COLO829 (cell line): ENCODE data around the gene RELL1.
"Not testable (repeated sequence)": the region's sequence is repeated elsewhere in the genome, so short reads cannot be mapped to it uniquely, and the experiment has no call there.

ENCODE experiments used
- DNase-seq: peaks from one replicate; pipeline ENCODE4 v3.0.0; 2012; ENCODE audit warnings: low spot score

Gene RELL1

DNA sequence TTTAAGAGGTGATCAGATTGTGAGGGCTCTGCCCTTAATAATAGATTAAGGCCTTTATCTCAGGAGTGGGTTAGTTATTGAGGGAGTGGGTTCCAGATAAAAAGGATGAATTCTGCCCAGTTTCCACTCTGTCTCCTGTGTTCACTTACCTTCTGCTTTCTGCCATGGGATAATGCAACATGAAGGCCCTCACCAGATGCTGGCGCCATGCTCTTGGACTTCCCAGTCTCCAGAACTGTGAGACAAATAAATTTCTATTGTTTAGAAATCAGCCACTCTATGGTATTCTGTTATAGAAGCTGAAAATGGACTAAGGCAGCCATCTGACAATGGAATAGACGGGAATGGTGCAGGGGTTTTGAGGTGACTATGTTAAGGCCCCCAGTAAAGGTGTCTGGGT, 6.9 kb upstream of the RELL1 start:
- DNase-seq, result no peak

DNA sequence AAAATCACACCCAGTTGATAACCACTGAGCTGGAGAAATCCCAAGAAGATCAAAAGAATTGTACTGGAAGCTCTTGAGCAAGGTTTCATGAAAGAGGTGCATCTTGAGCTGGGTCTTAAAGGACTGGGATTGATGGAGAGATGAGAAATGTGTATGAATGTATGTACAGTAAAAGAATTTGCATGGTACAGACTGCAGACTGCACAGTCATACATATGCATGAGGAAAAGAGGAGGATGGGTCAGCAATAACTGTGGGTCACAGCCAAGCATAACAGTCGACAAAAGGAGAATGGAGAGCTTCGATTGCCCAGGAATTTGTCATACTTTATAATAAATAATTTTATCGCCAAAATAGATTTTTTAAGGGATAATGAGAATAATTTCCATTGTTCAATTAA, 4.8 kb upstream of the RELL1 start:
- DNase-seq, result no peak

DNA sequence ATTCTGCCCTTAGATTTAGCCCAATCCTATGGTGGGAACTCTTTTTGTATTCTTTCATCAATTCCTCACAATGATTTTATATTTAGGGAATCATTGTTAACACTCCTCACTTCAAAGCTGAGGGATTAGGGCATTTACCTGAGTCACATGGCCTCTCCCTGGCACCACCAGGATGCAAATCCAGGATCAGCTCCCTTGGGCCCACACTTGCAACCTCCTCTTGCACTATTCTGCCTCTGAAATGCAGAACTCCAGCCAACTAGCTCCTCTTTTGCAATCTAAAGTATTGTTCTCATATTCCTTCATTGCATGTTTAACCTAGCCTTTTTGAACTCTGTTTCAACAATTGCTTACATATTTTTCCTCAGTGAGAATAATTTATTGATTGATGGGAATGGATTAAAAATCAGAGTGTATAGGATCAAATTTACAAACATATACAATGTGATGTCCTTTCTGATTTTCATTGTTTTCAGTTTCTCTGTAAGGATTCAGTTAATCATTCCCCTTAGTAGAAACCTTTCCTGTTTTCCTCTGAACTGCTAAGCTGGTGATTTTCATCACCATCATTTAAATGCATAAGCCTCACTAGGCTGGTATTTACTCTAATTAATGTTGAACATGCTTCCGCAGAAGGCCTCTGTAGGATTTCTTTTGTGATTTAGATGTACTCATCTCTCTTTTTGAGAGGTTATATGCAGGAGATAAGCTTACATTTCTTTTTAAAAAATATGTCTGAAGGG, 3.3 kb upstream of the RELL1 start:
- DNase-seq, result no peak

DNA sequence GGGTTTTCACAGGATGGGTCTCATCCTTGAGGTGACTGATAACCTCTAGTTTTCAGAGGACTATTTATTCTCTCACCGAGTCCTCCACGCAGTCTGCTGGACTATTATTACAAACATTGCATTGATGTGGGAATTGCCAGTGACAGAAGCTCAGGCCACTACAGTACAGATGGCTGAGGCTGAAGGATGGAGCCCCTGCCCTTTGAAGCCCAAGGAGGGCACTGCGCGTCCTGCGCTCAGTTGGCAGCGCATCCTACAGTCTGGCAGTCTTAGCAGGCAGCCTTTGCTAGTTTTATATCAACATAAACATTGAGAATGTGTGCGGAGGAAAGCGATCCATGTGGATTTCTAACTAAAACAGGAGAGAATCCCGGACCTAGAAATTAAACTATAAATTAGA, 1.5 kb upstream of the RELL1 start:
- DNase-seq, result no peak

DNA sequence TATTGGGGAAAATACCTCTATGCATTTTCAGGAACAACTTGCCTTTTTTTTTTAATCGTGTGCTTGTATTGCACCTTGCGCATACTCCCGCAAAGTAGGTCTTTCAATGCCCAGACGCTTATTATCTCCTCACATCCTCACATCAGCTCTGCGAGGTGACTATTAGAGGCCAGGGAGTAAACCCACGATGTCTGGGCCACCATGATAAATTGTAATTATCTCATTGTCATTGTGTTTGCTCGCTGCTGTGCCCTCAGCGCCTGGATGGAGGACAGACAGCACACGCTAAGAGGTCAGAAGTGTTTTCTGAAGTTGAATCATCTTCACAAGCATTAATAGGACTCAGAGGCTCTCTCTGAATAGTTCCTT, 1.0 kb upstream of the RELL1 start:
- no peak for DNase-seq

DNA sequence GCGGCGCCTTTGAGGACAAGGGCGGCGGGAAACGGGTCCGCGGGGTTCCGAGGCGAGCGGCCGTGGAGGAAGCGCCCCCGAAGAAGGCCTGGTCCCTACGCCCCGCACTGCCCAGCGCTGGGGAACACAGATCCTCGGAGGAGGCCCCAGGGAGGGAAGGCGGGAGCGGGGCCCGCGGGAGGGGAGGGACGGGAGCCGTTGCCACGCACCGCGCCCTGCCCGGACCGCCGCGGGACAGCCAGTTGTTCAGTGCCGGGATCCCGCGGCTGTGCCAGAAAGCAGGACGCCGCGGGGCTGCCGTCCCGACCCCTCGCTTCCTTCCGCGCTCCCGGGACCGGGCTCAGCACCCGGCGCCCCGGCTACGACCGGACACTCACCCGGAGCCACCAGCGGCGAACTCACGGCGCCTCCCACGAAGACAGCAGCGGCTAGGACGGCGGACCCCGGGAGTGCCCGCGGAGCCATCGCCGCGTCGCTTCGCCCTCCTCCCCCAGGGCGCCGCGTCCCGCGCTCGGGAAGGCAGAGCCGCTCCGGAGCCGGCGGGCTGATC, 278 bp downstream of the RELL1 start:
- no peak for DNase-seq

DNA sequence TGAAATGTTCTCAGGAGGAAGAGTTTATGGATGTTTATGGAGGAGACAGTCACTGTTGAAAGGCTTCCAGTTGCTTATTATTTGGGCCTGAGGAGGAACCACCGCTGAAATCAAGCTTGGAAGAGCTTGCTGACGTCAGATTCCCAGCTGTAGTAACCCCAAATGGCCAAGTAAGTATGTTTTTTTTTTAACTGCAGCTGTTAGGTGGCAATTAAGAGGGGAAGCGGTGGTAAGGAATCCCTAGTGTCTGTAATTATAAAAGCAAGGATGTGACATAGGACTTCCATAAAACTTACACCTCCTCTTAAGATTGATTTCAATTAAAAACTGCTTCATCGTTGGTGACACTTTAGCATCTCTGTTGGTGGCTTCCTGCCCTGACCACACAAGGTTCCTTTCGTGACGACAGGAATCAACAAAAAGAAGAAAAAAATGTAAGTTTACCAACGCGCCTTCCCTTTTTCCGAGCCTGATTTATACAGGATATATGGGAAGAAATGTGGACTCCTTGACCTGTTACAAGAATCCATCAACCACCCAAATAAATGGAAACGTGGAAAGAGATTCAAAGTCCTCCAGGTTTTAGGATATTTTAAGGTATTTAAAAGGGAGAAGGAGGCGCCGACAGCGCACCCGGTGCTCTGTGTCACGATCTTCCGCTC, 884 bp downstream of the RELL1 start:
- DNase-seq, result no peak

DNA sequence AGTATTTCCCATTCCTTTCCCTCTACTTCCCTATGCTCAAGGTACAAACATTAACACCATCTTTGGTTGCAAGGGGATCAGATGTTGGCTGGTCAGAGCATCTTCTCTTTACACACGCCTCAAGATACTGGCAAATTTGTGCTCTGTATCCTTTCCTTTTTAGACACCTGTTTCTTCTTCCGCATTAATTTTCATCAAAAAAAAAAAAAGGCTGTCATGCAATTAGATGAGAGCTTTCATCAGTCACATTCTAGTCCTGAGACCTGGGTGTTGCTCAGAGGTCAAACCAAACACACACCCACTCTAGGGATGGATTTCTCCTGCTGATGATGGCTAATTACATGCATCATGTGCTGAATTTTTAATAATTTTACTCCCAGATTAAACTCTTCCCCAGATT, 2.0 kb downstream of the RELL1 start:
- no peak for DNase-seq

DNA sequence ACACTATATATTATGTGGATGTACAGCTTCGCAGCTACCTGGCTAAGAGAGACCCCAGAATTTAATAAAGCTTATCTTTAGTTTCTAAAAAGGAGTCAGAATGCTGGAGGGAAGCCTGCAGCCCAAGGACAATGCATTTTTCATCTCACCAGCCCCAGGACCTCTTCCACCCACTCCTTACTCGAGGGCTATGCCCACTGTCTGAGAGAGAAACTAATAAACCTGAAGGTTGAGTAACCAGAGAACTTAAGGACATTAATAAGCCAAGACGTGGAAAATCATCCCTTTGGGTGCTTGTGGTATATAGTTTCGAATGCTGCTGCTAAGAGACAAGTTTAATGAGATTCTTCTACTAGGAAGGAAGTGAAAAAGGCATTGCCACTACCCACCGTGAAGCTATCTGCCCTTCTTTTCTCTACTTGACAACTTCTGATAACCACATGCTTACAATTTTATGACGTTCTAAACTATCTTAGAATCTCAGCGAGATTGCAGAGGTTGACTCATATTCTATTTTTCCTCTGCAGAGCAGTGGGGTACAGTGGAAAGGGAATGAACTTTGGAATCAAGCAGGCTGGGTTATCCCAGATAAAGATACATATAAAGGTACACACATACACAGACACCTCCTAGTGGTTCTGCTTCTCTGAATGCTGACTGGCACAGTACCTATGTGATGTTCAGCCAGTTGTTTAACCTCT, 3.3 kb downstream of the RELL1 start:
- DNase-seq, result no peak

DNA sequence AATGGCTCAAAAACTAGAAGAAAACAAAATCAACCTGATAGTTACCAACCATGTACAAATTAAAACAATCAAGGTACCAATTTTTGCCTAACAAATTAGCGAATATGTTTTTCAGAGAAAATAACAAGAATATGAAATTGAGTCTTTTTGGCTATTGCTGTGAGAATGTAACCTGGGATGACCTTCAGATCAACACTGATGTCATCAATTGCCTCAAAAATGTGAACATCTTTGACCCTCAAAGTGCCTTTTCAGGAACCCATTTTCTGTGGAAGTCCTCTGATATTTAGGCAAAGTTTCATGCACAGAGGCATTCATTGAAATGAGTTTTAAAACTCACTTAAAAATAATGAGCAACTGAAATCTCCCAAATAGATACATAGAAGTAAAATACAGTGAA, 6.1 kb downstream of the RELL1 start:
- no peak for DNase-seq

DNA sequence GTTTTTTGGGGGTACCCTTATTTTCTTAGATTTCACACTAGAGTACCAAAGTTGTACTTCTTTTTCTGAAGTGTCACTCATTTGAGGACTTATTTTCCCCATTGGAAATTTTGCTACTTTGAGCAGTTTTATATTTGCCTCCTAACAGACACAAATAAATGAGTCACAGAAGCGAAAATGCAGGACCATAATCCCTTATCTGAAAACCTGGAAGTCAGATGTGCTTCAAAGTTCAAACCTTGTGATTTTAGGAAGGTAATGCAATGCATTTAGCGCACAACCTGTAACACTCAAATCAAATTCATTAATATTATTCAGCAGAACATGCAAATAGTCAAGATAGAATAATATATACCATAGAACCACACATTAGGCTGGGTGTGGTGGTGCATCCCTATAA, 6.9 kb downstream of the RELL1 start:
- DNase-seq, result no peak

DNA sequence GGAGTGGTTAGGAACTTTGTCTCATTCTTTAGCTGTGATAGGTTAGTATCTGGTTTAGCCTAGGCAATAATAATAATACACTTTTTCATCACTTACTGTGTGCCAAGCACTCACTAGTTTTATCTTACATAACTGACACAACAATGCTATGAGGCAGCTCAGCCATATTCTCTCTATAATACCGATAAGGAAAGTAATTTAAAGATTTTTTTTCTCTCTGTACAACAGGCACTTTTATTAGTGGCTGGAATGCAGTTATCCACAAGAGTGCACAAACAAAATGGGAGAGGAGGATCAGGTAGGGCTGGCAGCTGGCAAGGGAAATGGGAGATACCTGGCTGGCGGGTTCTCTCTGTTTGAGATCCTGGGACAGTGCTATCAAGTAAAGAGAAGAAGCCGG, 7.6 kb downstream of the RELL1 start:
- DNase-seq, result no peak

DNA sequence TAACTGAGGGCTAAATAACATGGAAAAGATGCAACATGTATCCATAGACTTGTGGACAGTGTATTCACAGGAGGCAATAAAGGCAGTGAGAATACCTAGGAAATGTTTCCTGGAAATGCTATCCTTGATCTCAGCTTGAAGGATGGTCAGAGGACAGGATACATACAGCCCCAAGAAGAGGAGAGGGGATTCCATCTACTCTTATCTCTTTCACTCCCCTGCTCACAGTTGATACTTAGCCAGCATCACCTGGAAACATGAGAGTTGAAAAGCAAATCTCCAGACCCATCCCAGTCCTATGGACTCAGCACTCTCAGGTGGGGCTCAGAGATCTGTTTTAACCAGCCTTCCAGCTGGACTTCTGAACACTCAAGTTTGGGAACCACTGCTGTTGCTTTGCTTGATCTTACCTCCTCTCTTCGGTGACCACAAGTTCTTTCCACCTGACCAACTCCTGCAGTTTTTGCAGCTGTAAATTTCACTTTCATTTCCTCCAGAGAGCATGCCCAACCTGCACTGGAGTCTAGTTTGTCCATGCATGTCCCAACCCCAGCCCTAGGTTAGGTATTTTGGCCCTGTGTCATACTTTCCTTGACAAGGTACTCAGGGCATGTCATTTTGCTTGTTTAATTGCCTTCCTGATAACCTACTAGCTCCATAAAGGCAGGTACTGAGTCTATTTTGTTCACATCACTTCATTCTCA, 10.4 kb downstream of the RELL1 start:
- no peak for DNase-seq

DNA sequence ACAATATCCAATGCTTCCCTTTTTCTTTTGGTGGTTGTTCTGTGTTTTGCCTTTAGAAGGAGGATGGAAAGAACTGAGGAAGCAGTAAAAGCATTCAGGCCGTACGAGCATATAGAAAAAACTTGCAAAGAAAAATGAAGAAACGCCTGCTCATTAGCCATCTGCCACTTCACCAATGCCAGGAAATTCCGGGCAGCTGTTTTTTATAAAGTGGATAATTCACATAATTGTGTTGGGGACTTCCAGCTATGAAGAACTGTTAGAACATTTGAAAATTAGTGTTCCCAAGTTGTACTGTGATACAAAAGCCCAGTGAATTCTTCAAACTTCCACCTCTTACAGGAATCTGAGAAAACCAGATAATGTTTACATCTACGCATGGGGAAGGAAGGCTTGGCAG, 11.7 kb downstream of the RELL1 start:
- no peak for DNase-seq

DNA sequence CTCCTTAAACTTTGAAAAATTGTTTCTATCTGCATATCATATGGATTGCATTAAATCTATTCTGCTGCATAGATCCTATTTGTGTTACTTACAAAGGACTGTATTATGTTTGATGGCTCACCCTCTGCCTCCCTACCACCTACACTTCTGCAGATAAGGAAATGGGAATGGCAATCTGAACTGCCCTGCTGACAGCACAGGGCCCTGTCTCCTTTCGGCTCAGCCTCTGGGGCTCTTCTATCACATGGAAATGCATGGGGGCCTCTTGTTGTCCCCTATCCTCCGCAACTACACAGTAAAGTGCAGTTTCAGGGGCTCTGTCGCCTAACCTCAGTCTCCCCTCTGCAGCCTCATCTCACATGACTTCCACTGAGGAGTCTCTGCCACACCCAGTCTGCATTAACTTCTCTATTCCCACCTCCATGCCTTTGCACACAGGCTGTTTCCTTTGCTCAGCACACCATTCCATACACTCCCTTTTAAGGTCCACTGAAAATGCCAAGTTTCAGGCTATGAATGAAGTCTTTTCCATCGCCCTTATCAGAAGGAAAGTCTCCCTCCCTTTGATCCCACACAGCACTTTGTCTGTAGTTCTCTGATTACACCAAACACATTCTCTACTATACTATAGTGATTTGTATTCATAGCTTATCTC, 12.5 kb downstream of the RELL1 start:
- DNase-seq, result peak; percentile 37

DNA sequence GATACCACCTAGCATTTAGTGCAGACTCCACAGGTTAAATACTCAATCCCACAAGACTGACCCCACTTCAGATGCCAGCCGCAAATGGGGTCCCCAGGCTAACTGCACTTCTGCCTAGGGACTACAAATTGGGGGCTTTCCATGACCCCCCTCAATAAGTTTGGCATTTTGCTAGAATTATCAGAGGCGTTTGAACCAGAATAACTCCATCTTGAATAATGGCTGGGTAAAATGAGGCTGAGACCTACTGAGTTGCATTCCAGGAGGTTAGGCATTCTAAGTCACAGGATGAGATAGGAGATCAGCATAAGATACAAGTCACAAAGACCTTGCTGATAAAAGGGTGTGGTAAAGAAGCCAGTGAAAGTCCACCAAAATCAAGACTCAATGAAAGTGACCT, 15.1 kb downstream of the RELL1 start:
- no peak for DNase-seq

DNA sequence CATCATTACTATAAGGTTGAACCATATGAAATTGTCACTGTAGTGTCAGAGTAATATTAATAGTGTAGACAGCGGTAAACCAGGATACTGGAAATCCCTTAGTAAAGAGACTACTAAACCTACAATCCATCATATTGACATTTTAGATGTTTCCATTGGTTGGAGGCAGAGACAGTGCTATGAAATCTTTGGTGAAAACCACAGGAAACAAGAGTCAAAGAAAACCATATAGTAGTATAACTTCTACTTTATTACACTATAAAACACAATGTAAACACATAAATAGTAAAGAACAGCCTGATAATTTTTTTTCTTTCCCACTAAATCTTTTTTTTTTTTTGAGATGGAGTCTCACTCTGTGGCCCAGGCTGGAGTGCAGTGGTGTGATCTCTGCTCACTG, 15.9 kb downstream of the RELL1 start:
- no peak for DNase-seq

DNA sequence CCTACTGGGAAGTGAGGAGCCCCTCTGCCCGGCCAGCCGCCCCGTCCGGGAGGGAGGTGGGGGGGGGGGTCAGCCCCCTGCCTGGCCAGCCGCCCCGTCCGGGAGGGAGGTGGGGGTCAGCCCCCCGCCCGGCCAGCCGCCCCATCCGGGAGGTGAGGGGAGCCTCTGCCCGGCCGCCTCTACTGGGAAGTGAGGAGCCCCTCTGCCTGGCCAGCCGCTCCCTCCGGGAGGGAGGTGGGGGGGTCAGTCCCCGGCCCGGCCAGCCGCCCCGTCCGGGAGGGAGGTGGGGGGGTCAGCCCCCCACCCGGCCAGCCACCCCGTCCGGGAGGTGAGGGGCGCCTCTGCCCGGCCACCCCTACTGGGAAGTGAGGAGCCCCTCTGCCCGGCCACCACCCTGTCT, 17.1 kb downstream of the RELL1 start:
- not testable (repeated sequence) for DNase-seq

DNA sequence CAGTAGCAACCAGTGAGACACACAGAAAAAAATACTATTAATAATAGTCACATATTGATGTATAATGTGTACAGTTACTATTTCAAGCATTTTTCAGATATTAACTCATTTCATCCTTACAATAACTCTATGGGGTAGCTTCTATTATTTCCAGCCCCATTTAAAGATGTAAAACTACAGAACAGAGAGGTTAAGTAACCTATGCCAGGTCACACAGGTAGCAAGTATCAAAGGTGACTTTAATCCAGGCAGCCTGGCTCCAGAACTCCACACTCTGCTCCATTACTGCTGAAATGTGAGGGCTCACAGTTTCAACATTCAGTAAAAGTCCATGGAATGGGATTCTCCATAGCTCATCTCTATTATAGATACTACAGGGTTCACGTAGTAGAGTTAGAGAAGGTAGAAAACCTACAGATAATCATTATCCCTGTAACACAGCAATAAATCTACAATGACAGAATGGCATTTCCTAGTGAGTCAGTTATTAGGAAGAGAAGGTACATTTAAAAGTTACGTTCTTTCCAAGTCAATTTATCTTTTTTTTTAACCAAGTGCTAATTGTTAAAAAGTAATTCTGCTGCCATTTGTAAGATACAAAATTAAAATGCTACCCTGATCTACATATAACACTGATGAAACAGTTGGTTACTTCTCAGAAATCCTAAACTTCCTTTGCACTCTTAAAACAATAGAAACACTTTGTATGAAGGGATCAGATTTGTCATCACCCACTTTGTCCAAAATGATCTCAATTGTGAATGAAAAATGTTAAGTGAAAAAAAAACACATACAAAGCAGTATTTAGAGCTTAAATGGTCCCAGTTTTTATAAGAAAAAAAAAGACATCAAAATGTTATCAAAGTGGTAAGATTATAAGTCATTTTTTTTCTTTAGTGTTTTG, 18.7 kb downstream of the RELL1 start:
- DNase-seq, result no peak

DNA sequence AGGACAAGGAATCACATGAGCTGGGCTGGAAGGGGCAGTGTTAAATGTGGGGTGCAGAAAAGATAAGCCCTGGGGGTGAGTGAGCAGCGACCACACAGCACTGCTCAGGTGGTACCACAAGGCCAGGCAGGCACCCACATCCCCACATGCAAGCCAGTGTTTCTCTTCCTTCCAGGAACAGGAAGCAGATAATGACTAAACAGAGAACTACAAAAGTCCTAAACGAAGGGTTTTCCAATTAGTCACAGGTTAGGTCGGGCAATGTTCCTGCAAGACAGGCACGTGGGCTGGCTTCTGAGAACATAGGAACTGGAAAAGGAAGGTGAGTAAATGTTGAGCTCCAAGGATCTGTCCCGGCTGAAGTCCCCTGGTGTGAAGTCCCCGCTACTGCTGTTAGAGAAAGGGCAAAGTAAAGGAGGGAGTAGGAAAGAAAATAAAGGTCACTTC, 19.5 kb downstream of the RELL1 start:
- peak; percentile 15 for DNase-seq
